Activated CD4-positive, CD25-positive, alpha-beta regulatory T cell treated with anti-CD3 and anti-CD28 coated beads, Interleukin-2, amount 50 U/mL, for 16 hours (primary cell): ENCODE results near the gene NAPEPLD.
"Not testable (repeated sequence)": the region's sequence is repeated elsewhere in the genome, so short reads cannot be mapped to it uniquely, and the experiment has no call there.

Source experiments
- DNase-seq: peaks from one replicate; pipeline ENCODE4 v3.0.0-alpha.2; 2020; ENCODE audit warnings: low read depth, low spot score

The NAPEPLD gene

DNA sequence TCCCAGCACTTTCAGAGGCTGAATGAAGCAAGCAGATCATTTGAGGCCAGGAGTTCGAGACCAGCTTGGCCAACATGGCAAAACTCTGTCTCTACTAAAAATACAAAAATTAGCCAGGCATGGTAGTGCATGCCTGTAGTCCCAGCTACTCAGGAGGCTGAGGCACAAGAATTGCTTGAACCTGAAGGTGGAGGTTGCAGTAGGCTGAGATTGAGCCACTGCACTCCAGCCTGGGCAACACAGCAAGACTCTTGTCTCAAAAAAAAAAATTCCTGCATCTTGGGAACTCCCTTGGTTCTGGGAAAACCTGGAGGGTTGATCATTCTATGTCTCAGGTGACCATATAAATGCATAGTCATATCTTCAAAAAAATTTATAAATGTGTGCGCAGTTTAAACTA is 4.1 kb downstream of the NAPEPLD start:
- not testable (repeated sequence) for DNase-seq

DNA sequence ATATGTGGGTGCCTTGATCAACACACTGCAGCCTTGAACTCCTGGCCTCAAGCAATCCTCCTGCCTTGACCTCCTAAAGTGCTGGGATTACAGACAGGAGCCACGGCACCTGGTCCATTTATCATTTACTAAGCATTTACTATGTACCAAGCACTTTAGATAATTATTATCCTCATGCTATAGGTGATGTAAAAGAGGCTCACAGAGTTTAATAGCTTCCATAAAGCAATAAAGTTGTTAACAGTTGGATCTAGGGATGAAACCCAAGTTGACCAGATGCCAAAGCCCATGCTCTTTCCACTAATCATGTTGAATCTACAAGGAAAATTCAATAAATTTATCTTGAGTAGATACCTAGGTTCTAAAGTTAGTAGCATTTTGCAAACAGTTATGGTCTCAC is 5.0 kb downstream of the NAPEPLD start:
- no peak for DNase-seq

DNA sequence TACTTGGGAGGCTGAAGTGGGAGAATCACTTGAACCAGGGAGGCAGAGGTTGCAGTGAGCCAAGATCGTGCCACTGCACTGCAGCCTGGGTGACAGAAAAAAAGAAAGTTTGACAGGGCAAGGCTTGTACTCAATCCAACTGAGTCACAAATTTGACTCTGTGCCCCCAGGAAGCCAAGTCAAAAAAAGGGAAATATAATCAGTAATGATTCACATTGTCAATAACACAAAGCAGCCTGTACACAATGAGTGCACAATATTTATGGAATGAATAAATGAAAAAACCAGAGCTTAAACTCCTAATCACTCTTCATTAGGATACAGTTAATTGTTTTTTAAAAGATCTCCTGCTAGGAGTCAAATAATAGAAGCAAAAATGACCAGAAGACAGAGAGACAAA is 6.4 kb downstream of the NAPEPLD start:
- DNase-seq, result no peak

- DNase-seq, result no peak
Measured at GRCh38 chr7:103141753-103142404, 7.0 kb downstream of the NAPEPLD start.

GRCh38 chr7:103140685-103141084 is 8.2 kb downstream of the NAPEPLD start:
- no peak for DNase-seq

DNA sequence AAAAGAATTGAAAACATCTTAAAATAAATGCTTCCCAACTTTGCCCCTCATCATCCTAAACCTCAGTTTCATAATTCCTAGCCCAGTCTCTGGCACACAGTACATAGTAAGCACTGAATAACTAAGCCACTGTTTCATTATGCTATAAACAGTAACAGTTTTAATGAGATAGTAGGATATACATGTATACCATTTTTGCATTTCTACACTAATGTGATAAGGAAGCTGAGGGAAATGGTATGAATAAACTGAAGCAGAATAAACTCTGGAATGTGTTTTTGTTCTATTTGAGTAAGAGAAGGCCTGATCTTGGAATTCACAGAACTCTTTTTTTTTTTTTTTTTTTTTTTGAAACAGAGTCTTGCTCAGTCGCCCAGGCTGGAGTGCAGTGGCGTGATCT is 8.8 kb downstream of the NAPEPLD start:
- no peak for DNase-seq

- DNase-seq, result no peak
Measured at GRCh38 chr7:103134836-103135554, 13.9 kb downstream of the NAPEPLD start.

DNA sequence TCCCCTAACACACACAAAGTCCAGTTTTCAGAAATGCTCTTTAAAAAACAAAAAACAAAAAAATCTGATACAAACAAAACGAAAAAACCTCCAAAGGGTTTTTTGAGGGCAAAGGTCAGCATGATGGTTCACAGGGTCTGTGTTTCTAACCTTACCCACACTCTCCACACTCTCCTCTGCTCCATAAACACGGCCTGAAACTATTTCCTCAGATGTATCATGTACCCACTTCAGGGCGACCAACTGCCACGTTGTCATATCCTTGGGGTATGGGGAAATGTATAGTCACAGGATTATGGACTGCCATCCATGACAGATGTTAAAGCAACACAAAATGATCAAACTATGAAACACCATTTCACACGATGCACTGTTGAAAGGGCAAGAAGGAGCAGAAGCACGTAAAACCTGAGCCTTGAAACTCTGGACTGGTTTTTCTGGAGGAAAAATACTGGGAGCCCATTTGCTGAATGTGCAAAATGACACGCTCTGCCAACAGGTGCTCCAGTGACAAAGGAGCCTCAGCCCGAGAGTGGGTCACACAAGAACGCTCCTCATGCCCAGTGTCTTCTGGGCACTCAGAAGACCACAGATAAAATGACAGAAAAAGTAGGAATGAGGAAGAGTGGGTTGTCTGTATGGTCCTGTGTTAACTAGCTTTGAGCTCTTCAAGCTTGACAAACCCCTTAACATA is 15.8 kb downstream of the NAPEPLD start:
- DNase-seq, result no peak

DNA sequence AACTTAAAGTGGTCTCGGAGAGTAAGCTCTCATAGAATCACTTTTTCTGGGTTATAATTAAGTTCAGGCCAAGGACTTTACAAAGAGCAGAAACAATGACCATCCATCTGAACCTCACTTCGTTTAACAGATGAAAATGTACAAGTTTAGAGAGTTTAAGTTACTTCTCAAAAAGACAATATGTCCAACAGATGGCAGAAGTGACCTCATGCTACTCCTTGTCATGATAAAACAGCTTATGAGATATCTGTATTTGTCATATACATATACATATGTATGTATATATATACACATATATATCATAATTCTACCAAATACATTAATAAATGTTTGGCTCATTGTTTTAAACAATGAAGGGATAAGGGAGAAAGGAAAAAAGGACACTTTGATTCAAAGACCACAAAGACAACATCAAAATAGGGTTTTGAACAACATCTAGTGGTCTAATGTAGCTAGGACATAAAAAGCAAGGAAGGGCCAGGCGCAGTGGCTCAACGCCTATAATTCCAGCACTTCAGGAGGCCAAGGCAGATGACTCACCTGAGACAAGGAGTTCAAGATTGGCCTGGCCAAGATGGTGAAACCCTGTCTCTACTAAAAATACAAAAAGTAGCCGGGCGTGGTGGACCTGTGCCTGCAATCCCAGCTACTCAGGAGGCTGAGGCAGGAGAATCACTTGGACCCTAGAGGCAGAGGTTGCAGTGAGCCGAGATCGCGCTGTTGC is 17.8 kb downstream of the NAPEPLD start:
- no peak for DNase-seq

GRCh38 chr7:103129702-103130549 is 19.0 kb downstream of the NAPEPLD start:
- no peak for DNase-seq

DNA sequence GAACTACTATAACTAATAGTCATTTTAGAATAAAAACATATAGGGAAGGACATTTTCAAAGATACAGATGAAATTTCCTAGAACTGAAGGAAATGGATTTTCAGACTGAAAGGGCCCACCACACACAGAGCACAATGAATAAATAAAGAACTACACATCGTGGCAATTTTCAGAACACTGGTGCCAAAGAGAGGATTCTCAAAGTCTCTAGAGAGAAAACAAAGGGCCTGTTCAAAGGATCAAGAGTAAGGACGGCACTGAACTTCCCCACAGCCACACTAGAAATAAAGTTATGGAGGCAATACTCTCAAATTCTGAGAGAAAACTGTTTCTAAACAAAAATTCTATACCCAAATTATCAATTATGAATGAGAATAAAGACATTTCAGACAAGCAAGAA is 21.9 kb downstream of the NAPEPLD start:
- no peak for DNase-seq

GRCh38 chr7:103124429-103124979 is 24.4 kb downstream of the NAPEPLD start:
- DNase-seq, result no peak

GRCh38 chr7:103123529-103123928 is 25.4 kb downstream of the NAPEPLD start:
- DNase-seq, result no peak

- no peak for DNase-seq
Measured at GRCh38 chr7:103121641-103122040, 27.3 kb downstream of the NAPEPLD start.

GRCh38 chr7:103120362-103120761 is 28.5 kb downstream of the NAPEPLD start:
- DNase-seq, result no peak

GRCh38 chr7:103119791-103120291 is 29.1 kb downstream of the NAPEPLD start:
- DNase-seq, result no peak

- no peak for DNase-seq
Measured at GRCh38 chr7:103117465-103117864, 31.4 kb downstream of the NAPEPLD start.

DNA sequence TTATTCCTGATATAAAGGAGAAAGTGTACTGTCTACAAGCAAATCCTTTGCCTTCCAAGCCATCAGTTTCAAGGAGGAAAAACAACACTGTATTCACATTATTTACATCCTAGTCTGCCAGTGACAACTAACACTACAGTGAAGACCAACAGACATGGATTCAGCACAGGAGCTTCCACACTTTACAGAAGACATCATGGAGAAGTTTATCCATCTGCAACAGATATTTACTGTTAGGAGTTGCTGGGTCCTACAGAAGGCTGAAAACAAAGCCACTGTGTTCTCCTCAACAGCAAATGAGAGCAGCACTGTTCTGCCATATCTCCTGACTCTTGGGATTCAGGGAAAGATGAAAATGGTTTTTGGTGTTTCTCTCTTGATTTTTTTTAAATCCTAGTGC is 31.9 kb downstream of the NAPEPLD start:
- no peak for DNase-seq

DNA sequence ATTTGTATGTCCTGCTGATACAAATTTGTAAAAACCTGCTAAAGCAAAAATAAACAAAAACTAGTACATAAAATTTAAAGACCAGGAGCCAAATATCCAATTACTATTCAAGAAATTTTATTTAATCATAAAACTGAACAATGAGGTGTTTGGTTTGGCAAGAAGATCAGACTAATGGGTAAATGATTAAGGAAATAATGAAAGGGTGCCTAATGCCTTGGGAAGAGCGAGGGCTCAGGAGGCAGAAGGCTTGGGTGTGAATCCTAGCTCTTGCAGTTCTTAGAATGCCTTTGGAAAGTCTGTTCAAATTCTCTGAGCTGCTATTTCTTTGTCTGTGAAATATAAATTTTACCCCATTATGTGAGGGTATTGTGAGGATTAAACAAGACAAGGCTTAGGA is 32.4 kb downstream of the NAPEPLD start:
- DNase-seq, result no peak

- DNase-seq, result no peak
Measured at GRCh38 chr7:103115771-103116170, 33.1 kb downstream of the NAPEPLD start.

GRCh38 chr7:103114576-103115008 is 34.3 kb downstream of the NAPEPLD start:
- no peak for DNase-seq
